Peyer's patch (tissue), 4 donors: ENCODE measurements around the gene NIPA2.

Experiments used
- CTCF ChIP-seq, 6 experiments: fragments of 450-650 bp in 4 of 6; fragments of 200-600 bp in 2 of 6; sonication (generic) in 1 of 6; IDR thresholded peaks; one replicate each; pipeline ENCODE4 v1.5.1; 2017 to 2019; ENCODE audit warnings: antibody characterized with exemption in 6 of 6, mild to moderate bottlenecking in 3 of 6, moderate library complexity in 1 of 6
- POLR2A ChIP-seq, 2 donors: fragments of 450-650 bp; IDR thresholded peaks; one replicate each; pipeline ENCODE4 v1.5.1; 2017; ENCODE audit warnings: antibody characterized with exemption in 2 of 2, mild to moderate bottlenecking in 2 of 2, moderate library complexity in 2 of 2

GRCh38 chr15:22806156-22806555 lies 32.3 kb upstream of the NIPA2 start:
- TF ChIP-seq CTCF (IDR thresholded peaks at IDR 0.05) (no peak), POLR2A (IDR thresholded peaks at IDR 0.05) (no peak)
